Spleen (tissue), 11 donors: ENCODE results near the gene RPLP1. TPM values are rescaled to one million over a fixed set of nuclear protein-coding genes. Genes with fewer than 3 reads are reported as not detected.

Source experiments
- DNase-seq: peaks from one replicate; pipeline ENCODE4 v3.0.0-alpha.2; 2020
- H3K27ac ChIP-seq, 8 donors: fragments of 200-600 bp; sonication (generic) in 7 of 8; 1 replicate in 4 of 8; 2 replicates in 4 of 8; pipeline versions ENCODE4 v1.5.0 to v1.8.0; 2016 to 2021; ENCODE audit warnings: inconsistent platforms in 4 of 8, mild to moderate bottlenecking in 4 of 8, moderate library complexity in 1 of 8
- H3K27me3 ChIP-seq, 7 donors: fragments of 200-600 bp; sonication (generic) in 6 of 7; replicated peaks in 1 of 7; 1 replicate in 4 of 7; 2 replicates in 3 of 7; pipeline versions ENCODE4 v1.5.0 to v1.8.0; 2016 to 2021; ENCODE audit warnings: inconsistent platforms in 3 of 7, mild to moderate bottlenecking in 1 of 7
- H3K36me3 ChIP-seq, 6 donors: fragments of 200-600 bp; sonication (generic) in 5 of 6; 1 replicate in 4 of 6; 2 replicates in 2 of 6; pipeline versions ENCODE4 v1.5.0 to v1.8.0; 2016 to 2021; ENCODE audit warnings: inconsistent platforms in 2 of 6
- H3K4me1 ChIP-seq, 6 donors: fragments of 200-600 bp; sonication (generic) in 5 of 6; 1 replicate in 3 of 6; 2 replicates in 3 of 6; pipeline versions ENCODE4 v1.5.0 to v1.8.0; 2016 to 2021; ENCODE audit warnings: inconsistent platforms in 3 of 6
- H3K4me3 ChIP-seq, 8 donors: fragments of 200-600 bp; sonication (generic) in 7 of 8; 1 replicate in 4 of 8; 2 replicates in 4 of 8; pipeline versions ENCODE4 v1.5.0 to v1.8.0; 2016 to 2021; ENCODE audit warnings: inconsistent platforms in 4 of 8, mild to moderate bottlenecking in 4 of 8, moderate library complexity in 2 of 8
- H3K9me3 ChIP-seq, 8 donors: fragments of 200-600 bp; sonication (generic) in 7 of 8; 1 replicate in 4 of 8; 2 replicates in 4 of 8; pipeline versions ENCODE4 v1.5.0 to v1.8.0; 2016 to 2021; ENCODE audit warnings: inconsistent platforms in 4 of 8
- POLR2A ChIP-seq, 3 donors: fragments of 450-650 bp; IDR thresholded peaks; one replicate each; pipeline ENCODE4 v1.5.1; 2017; ENCODE audit warnings: antibody characterized with exemption in 3 of 3, mild to moderate bottlenecking in 1 of 3
- POLR2AphosphoS5 ChIP-seq, 3 donors: sonication (generic); formaldehyde crosslinking; IDR thresholded peaks; one replicate each; pipeline ENCODE4 v1.5.1; 2017; ENCODE audit warnings: antibody characterized with exemption in 3 of 3
- WGBS, 5 donors: extraction: QIAGEN DNeasy Blood & Tissue Kit in 3 of 5; methylation state at CpG; one replicate each; pipeline versions ENCODE4 v1.1.5 to v1.1.7; 2013 to 2018; 5-methylcytosine and 5-hydroxymethylcytosine counted together
- intact Hi-C: fragments of 100-400 bp; cut with DNase I; formaldehyde crosslinking; loops from one replicate; pipeline ENCODE4 v1.15.0; 2023; ENCODE audit warnings: low total_unique reads
- polyA plus RNA-seq, 3 donors: library from polyadenylated mRNA; stranded (reverse); fragments of 200-250 nt; gene quantifications; one replicate each; pipeline ENCODE4 v1.2.1, GENCODE V29; 2013
- total RNA-seq, 7 donors: library from RNA; depleted of rRNA in 3 of 7; stranded (reverse); fragments of >200 nt in 3 of 7; fragmentation: NEBNext Ultra II Directional in 4 of 7; extraction: Animal tissue kit (Norgen Biotek cat#: 25700) in 4 of 7; gene quantifications; one replicate each; pipeline versions ENCODE4 v1.1.0 to v1.2.1, GENCODE V29; 2016 to 2021
- TF ChIP-seq, protein P1 (sequence below), 11 experiments: fragments of 200-600 bp in 7 of 11; fragments of 450-650 bp in 4 of 11; sonication (generic) in 4 of 11; IDR thresholded peaks in 8 of 11; conservative IDR thresholded peaks in 3 of 11; 1 replicate in 7 of 11; 2 replicates in 4 of 11; pipeline versions ENCODE4 v1.4.0 to v1.8.0; 2016 to 2021; ENCODE audit warnings: antibody characterized with exemption in 11 of 11, inconsistent platforms in 4 of 11, mild to moderate bottlenecking in 1 of 11
- donor health status: healthy with polysubstance abuse.
- donor health status: DM: no; HTN: no; CAD: no; lungs with moderate emphysema.
- donor health status: DM: no; HTN: no; CAD: no.
- donor health status: Bipolar disorder and iron deficiency.
- donor health status: healthy.
- donor health status: DM: no; HTN: no; CAD: no.
- donor health status: DM: yes; HTN: yes; CAD: no.

Gene RPLP1
- total and polyA plus RNA-seq, 10 donors = 439 to 3,995 (median 1,492) TPM

DNA sequence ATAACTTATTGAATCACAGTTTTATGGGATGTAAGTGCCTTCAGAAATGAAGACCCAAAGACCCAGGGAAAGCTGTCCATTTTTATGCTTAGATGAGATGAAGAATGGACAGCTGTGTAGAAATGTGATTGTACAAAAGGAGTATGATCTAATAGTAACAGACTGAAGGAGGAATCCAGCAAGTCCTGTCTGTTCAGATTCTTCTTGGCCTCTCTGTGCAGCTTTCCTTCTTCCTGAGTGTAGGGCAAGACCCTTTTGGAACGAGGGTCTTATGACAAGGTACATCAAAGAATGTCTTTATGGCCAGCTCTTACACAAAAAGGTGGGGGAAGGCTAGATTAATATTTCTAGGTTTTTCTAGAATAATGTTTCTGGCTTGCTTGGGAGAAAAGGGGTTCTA, 39.9 kb upstream of the RPLP1 start:
- Histone ChIP-seq H3K4me3 (no peak overlapping the region), H3K27me3 (peaks cover 0 to 8% (median 0%) of the 10 kb centered on the region in 7 donors), H3K36me3 (no peaks in the 10 kb centered on the region), H3K9me3 (no peaks in the 10 kb centered on the region), H3K4me1 (peaks cover 0 to 30% (median 19%) of the 10 kb centered on the region in 6 donors), H3K27ac (no peak overlapping the region)
- intact Hi-C loops = no loop called here
- TF ChIP-seq, protein P1, sequence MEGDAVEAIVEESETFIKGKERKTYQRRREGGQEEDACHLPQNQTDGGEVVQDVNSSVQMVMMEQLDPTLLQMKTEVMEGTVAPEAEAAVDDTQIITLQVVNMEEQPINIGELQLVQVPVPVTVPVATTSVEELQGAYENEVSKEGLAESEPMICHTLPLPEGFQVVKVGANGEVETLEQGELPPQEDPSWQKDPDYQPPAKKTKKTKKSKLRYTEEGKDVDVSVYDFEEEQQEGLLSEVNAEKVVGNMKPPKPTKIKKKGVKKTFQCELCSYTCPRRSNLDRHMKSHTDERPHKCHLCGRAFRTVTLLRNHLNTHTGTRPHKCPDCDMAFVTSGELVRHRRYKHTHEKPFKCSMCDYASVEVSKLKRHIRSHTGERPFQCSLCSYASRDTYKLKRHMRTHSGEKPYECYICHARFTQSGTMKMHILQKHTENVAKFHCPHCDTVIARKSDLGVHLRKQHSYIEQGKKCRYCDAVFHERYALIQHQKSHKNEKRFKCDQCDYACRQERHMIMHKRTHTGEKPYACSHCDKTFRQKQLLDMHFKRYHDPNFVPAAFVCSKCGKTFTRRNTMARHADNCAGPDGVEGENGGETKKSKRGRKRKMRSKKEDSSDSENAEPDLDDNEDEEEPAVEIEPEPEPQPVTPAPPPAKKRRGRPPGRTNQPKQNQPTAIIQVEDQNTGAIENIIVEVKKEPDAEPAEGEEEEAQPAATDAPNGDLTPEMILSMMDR (IDR thresholded peaks at IDR 0.05 in 8 of 11, conservative IDR thresholded peaks at IDR 0.05 in 3 of 11) = no peak
- TF ChIP-seq POLR2A (IDR thresholded peaks at IDR 0.05) = no peak
- no peak for DNase-seq
- WGBS, 5 donors = 69 to 100% (median 81%) methylated on average over 1 of the region's 1 CpG

- intact Hi-C loops = no loop called here
- peak; percentile 98 for DNase-seq
- 2 to 4% (median 2%) methylated on average over 40 to 78 of the region's 78 CpGs for WGBS, 5 donors
- Histone ChIP-seq H3K4me1 (peaks cover 0 to 30% (median 19%) of the 10 kb centered on the region in 6 donors), H3K36me3 (peaks cover 0 to 4% (median 0%) of the 10 kb centered on the region in 6 donors), H3K4me3 (peak within 1 kb of the TSS; percentile 65 to 100 (median 94)), H3K9me3 (no peaks in the 10 kb centered on the region), H3K27me3 (peaks cover 0 to 8% (median 0%) of the 10 kb centered on the region in 7 donors), H3K27ac (peak within 1 kb of the TSS in 7 of 8 donors; percentile 10 to 76 (median 31))
- no peak for TF ChIP-seq POLR2A (IDR thresholded peaks at IDR 0.05)
- peak; percentile 51 to 85 (median 71) for TF ChIP-seq POLR2AphosphoS5 (IDR thresholded peaks at IDR 0.05)
- TF ChIP-seq, protein P1 (IDR thresholded peaks at IDR 0.05 in 8 of 11, conservative IDR thresholded peaks at IDR 0.05 in 3 of 11) = peak in 1 of 11 experiments; percentile 17
Measured at GRCh38 chr15:69413822-69414700, 38.6 kb upstream of the RPLP1 start, which contains the start of gene KIF23. Gene KIF23, plus strand, starts transcription at chr15:69414349. Its CDS starts 117 bp downstream, at chr15:69414466.

GRCh38 chr15:69414701-69415167, 37.9 kb upstream of the RPLP1 start:
- H3K27ac ChIP-seq = peak overlapping the region in 7 of 8 donors; percentile 10 to 76 (median 31)
- H3K36me3 ChIP-seq = peaks cover 0 to 4% (median 0%) of the 10 kb centered on the region in 6 donors
- TF ChIP-seq, protein P1 (IDR thresholded peaks at IDR 0.05 in 8 of 11, conservative IDR thresholded peaks at IDR 0.05 in 3 of 11) = no peak
- TF ChIP-seq POLR2A (IDR thresholded peaks at IDR 0.05) = no peak
- no peak for TF ChIP-seq POLR2AphosphoS5 (IDR thresholded peaks at IDR 0.05)
- intact Hi-C loops = no loop called here
- 0 to 2% (median 1%) methylated on average over 19 to 29 of the region's 29 CpGs for WGBS, 5 donors
- no peak for DNase-seq
- H3K27me3 ChIP-seq = peaks cover 0 to 8% (median 0%) of the 10 kb centered on the region in 7 donors
- peak overlapping the region; percentile 65 to 100 (median 94) for H3K4me3 ChIP-seq
- no peaks in the 10 kb centered on the region for H3K9me3 ChIP-seq
- peaks cover 0 to 30% (median 19%) of the 10 kb centered on the region in 6 donors for H3K4me1 ChIP-seq

DNA sequence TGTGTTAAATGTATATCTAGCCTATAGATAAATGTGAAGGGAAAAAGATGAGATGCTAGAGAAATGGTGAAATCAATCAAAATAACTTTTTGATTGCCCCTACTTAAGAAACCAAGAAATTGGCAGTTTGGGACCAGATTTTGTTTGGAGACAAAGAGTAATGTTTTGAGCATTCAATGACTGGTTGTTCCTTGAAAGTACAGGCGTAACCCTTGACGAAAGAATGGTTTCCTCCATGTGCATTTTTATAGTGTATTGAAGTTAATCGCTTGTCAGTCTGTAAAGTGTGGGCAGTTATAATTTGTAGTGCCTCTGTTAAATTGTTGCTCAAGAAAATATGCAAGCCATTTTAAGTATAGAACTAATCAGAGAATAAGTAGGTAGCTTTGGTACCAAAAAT, 37.2 kb upstream of the RPLP1 start:
- Histone ChIP-seq H3K36me3 (peaks cover 0 to 4% (median 0%) of the 10 kb centered on the region in 6 donors), H3K4me1 (peaks cover 0 to 30% (median 19%) of the 10 kb centered on the region in 6 donors), H3K9me3 (no peaks in the 10 kb centered on the region), H3K27me3 (peaks cover 0 to 8% (median 0%) of the 10 kb centered on the region in 7 donors), H3K27ac (no peak overlapping the region), H3K4me3 (peak overlapping the region in 1 of 8 donors; percentile 93)
- no peak for TF ChIP-seq POLR2AphosphoS5 (IDR thresholded peaks at IDR 0.05)
- TF ChIP-seq, protein P1 (IDR thresholded peaks at IDR 0.05 in 8 of 11, conservative IDR thresholded peaks at IDR 0.05 in 3 of 11) = no peak
- no peak for TF ChIP-seq POLR2A (IDR thresholded peaks at IDR 0.05)
- intact Hi-C loops = no loop called here
- 71 to 77% (median 76%) methylated on average over 3 of the region's 3 CpGs for WGBS, 5 donors
- DNase-seq = no peak
